GM23338 (cell line): ENCODE data around the gene UBE2R2. TPM values are rescaled to one million over a fixed set of nuclear protein-coding genes. Genes with fewer than 3 reads are reported as not detected.
"Not testable (repeated sequence)": the region's sequence is repeated elsewhere in the genome, so short reads cannot be mapped to it uniquely, and the experiment has no call there.

Source experiments
- ATAC-seq: fragments of 200-7000 bp; cut with Tn5 transposase; 3 replicates; pipeline ENCODE4 v1.9.1; 2020
- DNase-seq: peaks from one replicate; pipeline ENCODE4 v3.0.0-alpha.2; 2015; ENCODE audit warnings: low spot score
- H2AFZ ChIP-seq: fragments of 200-600 bp; sonication (generic); 2 replicates; pipeline ENCODE4 v1.8.0; 2016; ENCODE audit warnings: antibody characterized with exemption, mild to moderate bottlenecking, moderate library complexity
- H3F3A ChIP-seq: fragments of 200-600 bp; sonication (generic); replicated peaks from 2 replicates; pipeline ENCODE4 v1.8.0; 2017; ENCODE audit warnings: antibody characterized with exemption, mixed run types, low read depth
- H3K27ac ChIP-seq: fragments of 200-600 bp; sonication (generic); 2 replicates; pipeline ENCODE4 v1.6.1; 2016; ENCODE audit warnings: low read depth
- H3K27me3 ChIP-seq: fragments of 200-600 bp; sonication (generic); 2 replicates; pipeline ENCODE4 v1.8.0; 2016; ENCODE audit warnings: mild to moderate bottlenecking, mixed run types, moderate library complexity; ENCODE audit not compliant: insufficient read depth
- H3K36me3 ChIP-seq: fragments of 200-600 bp; sonication (generic); 2 replicates; pipeline ENCODE4 v1.8.0; 2016; ENCODE audit warnings: mild to moderate bottlenecking; ENCODE audit not compliant: insufficient read depth
- H3K4me1 ChIP-seq: fragments of 200-600 bp; sonication (generic); 2 replicates; pipeline ENCODE4 v1.8.0; 2016; ENCODE audit warnings: mild to moderate bottlenecking, moderate library complexity; ENCODE audit not compliant: insufficient read depth
- H3K4me2 ChIP-seq: fragments of 200-600 bp; sonication (generic); 2 replicates; pipeline ENCODE4 v1.7.1; 2017; ENCODE audit warnings: mixed run types
- H3K4me3 ChIP-seq: fragments of 200-600 bp; sonication (generic); 2 replicates; pipeline ENCODE4 v1.6.1; 2016; ENCODE audit warnings: mixed run types
- H3K79me2 ChIP-seq: fragments of 200-600 bp; sonication (generic); replicated peaks from 2 replicates; pipeline ENCODE4 v1.8.0; 2017; ENCODE audit warnings: mild to moderate bottlenecking; ENCODE audit not compliant: insufficient read depth
- H3K9me2 ChIP-seq: fragments of 200-600 bp; sonication (generic); 2 replicates; pipeline ENCODE4 v1.8.0; 2017; ENCODE audit not compliant: insufficient read depth
- H4K20me1 ChIP-seq: fragments of 200-600 bp; sonication (generic); replicated peaks from 2 replicates; pipeline ENCODE4 v1.8.0; 2017; ENCODE audit warnings: mild to moderate bottlenecking; ENCODE audit not compliant: insufficient read depth
- H3K27ac Mint-ChIP-seq: 2 replicates; pipeline ENCODE4 v1.8.0; 2020; ENCODE audit warnings: inconsistent platforms, mild to moderate bottlenecking, moderate library complexity, mixed read lengths
- H3K27me3 Mint-ChIP-seq: 3 replicates; pipeline ENCODE4 v1.8.0; 2022; ENCODE audit warnings: low read depth, mild to moderate bottlenecking, moderate library complexity, mixed read lengths, inconsistent platforms; ENCODE audit not compliant: insufficient read depth, poor library complexity
- H3K36me3 Mint-ChIP-seq: 3 replicates; pipeline ENCODE4 v1.8.0; 2021; ENCODE audit warnings: low read depth, mild to moderate bottlenecking, inconsistent platforms, moderate library complexity, mixed read lengths
- H3K4me1 Mint-ChIP-seq: 3 replicates; pipeline ENCODE4 v1.8.0; 2020; ENCODE audit warnings: mild to moderate bottlenecking, inconsistent platforms, mixed read lengths
- H3K4me3 Mint-ChIP-seq: 3 replicates; pipeline ENCODE4 v1.8.0; 2021; ENCODE audit warnings: moderate library complexity, mild to moderate bottlenecking, inconsistent platforms, mixed read lengths
- H3K9me3 Mint-ChIP-seq: 3 replicates; pipeline ENCODE4 v1.8.0; 2020; ENCODE audit warnings: moderate library complexity, mild to moderate bottlenecking, inconsistent platforms, mixed read lengths
- CREB1 ChIP-seq: fragments of 250-450 bp; sonication (Bioruptor Pico); IDR thresholded peaks from 2 replicates; pipeline ENCODE4 v1.5.0; 2020; ENCODE audit warnings: low read depth, mild to moderate bottlenecking, moderate library complexity
- CTCF ChIP-seq, 2 experiments: fragments of 200-600 bp in 1 of 2; sonication (generic) in 1 of 2; conservative IDR thresholded peaks; 2 replicates each; pipeline versions ENCODE4 v1.5.1 to v1.6.1; 2016 to 2017; ENCODE audit warnings: antibody characterized with exemption in 2 of 2, low read depth in 2 of 2, mild to moderate bottlenecking in 2 of 2, moderate library complexity in 1 of 2
- ETS1 ChIP-seq: IDR thresholded peaks from 2 replicates; pipeline ENCODE4 v1.6.1; 2016; ENCODE audit warnings: antibody characterized with exemption
- EZH2phosphoT487 ChIP-seq: fragments of 200-600 bp; sonication (generic); IDR thresholded peaks from one replicate; pipeline ENCODE4 v1.8.1; 2018; ENCODE audit warnings: antibody characterized with exemption; ENCODE audit not compliant: unreplicated experiment
- POLR2AphosphoS5 ChIP-seq: IDR thresholded peaks from 2 replicates; pipeline ENCODE4 v1.6.1; 2016; ENCODE audit warnings: antibody characterized with exemption, low read depth
- STAT1 ChIP-seq: IDR thresholded peaks from one replicate; pipeline ENCODE4 v1.6.1; 2016; ENCODE audit warnings: antibody characterized with exemption; ENCODE audit not compliant: unreplicated experiment
- ZNF114 ChIP-seq: fragments of 250-450 bp; sonication (Bioruptor Pico); IDR thresholded peaks from 2 replicates; pipeline ENCODE4 v1.5.0; 2020; ENCODE audit warnings: mild to moderate bottlenecking, moderate library complexity
- ZNF331 ChIP-seq: fragments of 250-450 bp; sonication (Bioruptor Pico); IDR thresholded peaks from 2 replicates; pipeline ENCODE4 v1.5.0; 2020; ENCODE audit warnings: low read depth, mild to moderate bottlenecking, moderate library complexity
- ZNF462 ChIP-seq: fragments of 250-450 bp; sonication (Bioruptor Pico); IDR thresholded peaks from 2 replicates; pipeline ENCODE4 v1.5.0; 2020; ENCODE audit warnings: mild to moderate bottlenecking, moderate library complexity
- polyA plus RNA-seq: library from polyadenylated mRNA; unstranded; fragments of >200 nt; fragmentation: Nextera tagmentation; extraction: Ambion mirVana; gene quantifications from 2 replicates; pipeline ENCODE4 v1.2.1, GENCODE V29; 2016
- total RNA-seq: library from RNA; depleted of rRNA; stranded (reverse); fragments of >200 nt; shearing (Covaris generic); gene quantifications from 2 replicates; pipeline ENCODE4 v1.2.3, GENCODE V29; 2014

Gene UBE2R2
- total and polyA plus RNA-seq, 2 experiments from 2014 or later = 23.4 to 32.5 TPM

DNA sequence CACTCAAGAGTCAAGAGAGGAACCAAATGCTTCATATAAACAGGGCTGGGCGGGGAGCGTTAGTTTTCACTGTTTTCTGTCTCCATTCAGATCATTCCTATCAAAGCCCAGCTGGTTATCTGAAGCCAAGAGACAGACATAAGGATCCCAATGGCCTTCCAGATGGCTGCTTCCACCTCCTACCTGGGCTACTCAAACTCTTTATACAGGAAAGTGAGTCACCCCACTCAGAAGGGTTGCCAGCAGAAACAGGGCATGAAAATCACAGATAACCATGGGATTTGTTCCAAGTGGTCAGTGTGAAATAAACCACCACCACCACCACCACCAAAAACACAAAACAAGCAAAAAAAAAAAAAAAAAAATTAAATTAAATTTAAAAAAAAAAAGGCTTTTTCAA lies 16.1 kb upstream of the UBE2R2 start (continued):
- TF ChIP-seq ZNF462 (no peak), ETS1 (no peak), POLR2AphosphoS5 (no peak), STAT1 (no peak), ZNF331 (CRISPR knock-in tag) (no peak), CREB1 (CRISPR knock-in tag) (no peak), CTCF (conservative IDR thresholded peaks at IDR 0.05; ENCODE audit: low read depth in 2 of 2) (no peak), ZNF114 (CRISPR knock-in tag) (no peak), EZH2phosphoT487 (no peak)

- ATAC-seq, H3K4me1 Mint-ChIP-seq, H4K20me1 ChIP-seq, DNase-seq, H3K4me3 Mint-ChIP-seq, H3K4me3 ChIP-seq, H3K36me3 ChIP-seq, H3K27ac Mint-ChIP-seq, H3K4me2 ChIP-seq, H3K9me2 ChIP-seq, H3K27me3 Mint-ChIP-seq, H3K27ac ChIP-seq, H3K27me3 ChIP-seq, H3K4me1 ChIP-seq, H3F3A ChIP-seq, H3K79me2 ChIP-seq, H2AFZ ChIP-seq, H3K9me3 Mint-ChIP-seq, H3K36me3 Mint-ChIP-seq: not testable (repeated sequence)
Observed at GRCh38 chr9:33801943-33802500, 14.9 kb upstream of the UBE2R2 start.

DNA sequence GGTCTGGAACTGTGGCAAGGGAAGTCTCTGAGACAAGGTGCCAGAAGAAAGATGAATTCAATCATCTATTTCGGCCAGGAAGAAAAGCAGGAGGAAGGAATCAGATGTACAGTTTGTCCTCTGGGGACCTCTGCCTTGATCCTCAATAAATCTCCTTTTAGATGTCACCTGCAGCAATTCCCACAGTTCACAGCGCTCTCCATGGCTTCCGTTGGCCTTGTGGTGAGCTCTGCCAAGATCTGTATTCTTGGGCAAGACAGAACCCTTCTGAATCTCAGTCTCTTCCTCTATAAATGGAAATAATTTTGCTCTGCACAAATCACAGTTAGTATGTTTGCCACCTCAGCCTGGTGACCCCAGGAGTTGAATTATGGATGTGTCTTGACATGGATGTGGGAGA lies 12.8 kb upstream of the UBE2R2 start:
- H3K4me1 ChIP-seq, H3K4me3 Mint-ChIP-seq, H2AFZ ChIP-seq, H3K79me2 ChIP-seq, H3K9me3 Mint-ChIP-seq, H3K4me3 ChIP-seq, H3K27me3 ChIP-seq, H3K4me1 Mint-ChIP-seq, H3K27me3 Mint-ChIP-seq, H4K20me1 ChIP-seq, H3K36me3 ChIP-seq, H3F3A ChIP-seq, ATAC-seq, H3K27ac Mint-ChIP-seq, H3K4me2 ChIP-seq, DNase-seq, H3K36me3 Mint-ChIP-seq, H3K9me2 ChIP-seq, H3K27ac ChIP-seq: not testable (repeated sequence)
